HUES64 (cell line): ENCODE results near the gene CEP135.
A peak's percentile ranks its signal among the peaks of the same experiment; 100 is the strongest.
"Not testable (repeated sequence)": the region's sequence is repeated elsewhere in the genome, so short reads cannot be mapped to it uniquely, and the experiment has no call there.

Experiments
- H3K27ac ChIP-seq: 2 replicates; pipeline ENCODE4 v1.7.0; 2013; ENCODE audit warnings: low read depth, low read length, inconsistent platforms
- H3K27me3 ChIP-seq: 2 replicates; pipeline ENCODE4 v1.6.1; 2013; ENCODE audit warnings: mild to moderate bottlenecking, low read length; ENCODE audit not compliant: insufficient read depth
- H3K36me3 ChIP-seq: 2 replicates; pipeline ENCODE4 v1.6.1; 2013; ENCODE audit warnings: mild to moderate bottlenecking, low read length; ENCODE audit not compliant: insufficient read depth
- H3K4me1 ChIP-seq: 2 replicates; pipeline ENCODE4 v1.6.1; 2013; ENCODE audit warnings: mild to moderate bottlenecking, low read length, moderate library complexity; ENCODE audit not compliant: insufficient read depth
- H3K4me3 ChIP-seq: 2 replicates; pipeline ENCODE4 v1.5.1; 2013; ENCODE audit warnings: mild to moderate bottlenecking, low read length, moderate library complexity
- H3K9ac ChIP-seq: 2 replicates; pipeline ENCODE4 v1.6.1; 2013; ENCODE audit warnings: mild to moderate bottlenecking, low read depth, low read length
- H3K9me3 ChIP-seq: 2 replicates; pipeline ENCODE4 v1.6.1; 2013; ENCODE audit warnings: low read depth, low read length; ENCODE audit not compliant: insufficient read depth
- WGBS: fragments of 150-250, 120-280 bp; methylation state at CpG from one replicate; pipeline ENCODE4 v1.1.7; 2013; ENCODE audit warnings: missing lambda C conversion rate; 5-methylcytosine and 5-hydroxymethylcytosine counted together

The CEP135 gene

GRCh38 chr4:56052966-56053365 is 104.2 kb downstream of the CEP135 start:
- Histone ChIP-seq H3K27me3 (no peaks in the 10 kb centered on the region; the same call in 1 of the 2 replicates), H3K4me3 (no peak overlapping the region), H3K4me1 (peaks cover 36% of the 10 kb centered on the region), H3K9ac (no peak overlapping the region), H3K27ac (no peak overlapping the region), H3K9me3 (no peaks in the 10 kb centered on the region), H3K36me3 (no peaks in the 10 kb centered on the region)
- 99% methylated on average over 3 of the region's 5 CpGs for WGBS

GRCh38 chr4:56055027-56055977 is 106.6 kb downstream of the CEP135 start:
- Histone ChIP-seq H3K9ac (no peak overlapping the region), H3K4me1 (peaks cover 28% of the 10 kb centered on the region), H3K27ac (peak overlapping the region; percentile 62; the same call in 1 of the 2 replicates), H3K9me3 (no peaks in the 10 kb centered on the region), H3K27me3 (no peaks in the 10 kb centered on the region), H3K4me3 (no peak overlapping the region), H3K36me3 (no peaks in the 10 kb centered on the region)
- 76% methylated on average over 8 of the region's 8 CpGs for WGBS

- no peaks in the 10 kb centered on the region for H3K9me3 ChIP-seq
- 100% methylated on average over 1 of the region's 1 CpG for WGBS
- no peak overlapping the region for H3K4me3 ChIP-seq
- no peak overlapping the region for H3K9ac ChIP-seq
- no peaks in the 10 kb centered on the region for H3K27me3 ChIP-seq
- H3K4me1 ChIP-seq: peaks cover 24% of the 10 kb centered on the region
- H3K36me3 ChIP-seq: no peaks in the 10 kb centered on the region; the same call in 1 of the 2 replicates
- no peak overlapping the region for H3K27ac ChIP-seq
Observed at GRCh38 chr4:56055991-56056390, 107.2 kb downstream of the CEP135 start.

- H3K4me1 ChIP-seq: peaks cover 14% of the 10 kb centered on the region
- no peak overlapping the region for H3K27ac ChIP-seq
- 99% methylated on average over 2 of the region's 2 CpGs for WGBS
- no peak overlapping the region for H3K9ac ChIP-seq
- no peak overlapping the region for H3K4me3 ChIP-seq
- no peaks in the 10 kb centered on the region for H3K9me3 ChIP-seq
- no peaks in the 10 kb centered on the region for H3K27me3 ChIP-seq
- H3K36me3 ChIP-seq: no peaks in the 10 kb centered on the region; the same call in 1 of the 2 replicates
Observed at GRCh38 chr4:56058555-56058954, 109.8 kb downstream of the CEP135 start.

- Histone ChIP-seq H3K4me3 (no peak overlapping the region), H3K4me1 (peaks cover 9% of the 10 kb centered on the region), H3K9me3 (no peaks in the 10 kb centered on the region), H3K27ac (no peak overlapping the region), H3K27me3 (no peaks in the 10 kb centered on the region), H3K36me3 (no peaks in the 10 kb centered on the region; the same call in 1 of the 2 replicates), H3K9ac (no peak overlapping the region)
- 94% methylated on average over 7 of the region's 7 CpGs for WGBS
Observed at GRCh38 chr4:56060036-56060435, 111.3 kb downstream of the CEP135 start.

GRCh38 chr4:56062106-56062505 is 113.4 kb downstream of the CEP135 start:
- Histone ChIP-seq H3K4me3 (no peak overlapping the region), H3K9ac (no peak overlapping the region), H3K4me1 (no peaks in the 10 kb centered on the region), H3K27me3 (no peaks in the 10 kb centered on the region), H3K27ac (no peak overlapping the region), H3K9me3 (no peaks in the 10 kb centered on the region), H3K36me3 (no peaks in the 10 kb centered on the region; the same call in 1 of the 2 replicates)
- WGBS: 95% methylated on average over 2 of the region's 3 CpGs

GRCh38 chr4:56062526-56063145 is 113.9 kb downstream of the CEP135 start:
- WGBS: 96% methylated on average over 3 of the region's 4 CpGs
- no peaks in the 10 kb centered on the region for H3K9me3 ChIP-seq
- no peak overlapping the region for H3K27ac ChIP-seq
- no peaks in the 10 kb centered on the region; the same call in 1 of the 2 replicates for H3K36me3 ChIP-seq
- no peaks in the 10 kb centered on the region for H3K27me3 ChIP-seq
- no peak overlapping the region for H3K4me3 ChIP-seq
- H3K4me1 ChIP-seq: no peaks in the 10 kb centered on the region
- H3K9ac ChIP-seq: no peak overlapping the region

- Histone ChIP-seq H3K9ac (no peak overlapping the region), H3K4me3 (no peak overlapping the region), H3K27me3 (no peaks in the 10 kb centered on the region), H3K27ac (no peak overlapping the region), H3K4me1 (no peaks in the 10 kb centered on the region), H3K36me3 (no peaks in the 10 kb centered on the region), H3K9me3 (no peaks in the 10 kb centered on the region)
- 93% methylated on average over 1 of the region's 2 CpGs for WGBS
Observed at GRCh38 chr4:56066493-56066892, 117.7 kb downstream of the CEP135 start.

GRCh38 chr4:56067826-56068225 is 119.1 kb downstream of the CEP135 start:
- H3K36me3 ChIP-seq: no peaks in the 10 kb centered on the region
- no peak overlapping the region for H3K27ac ChIP-seq
- H3K27me3 ChIP-seq: no peaks in the 10 kb centered on the region
- WGBS: 93% methylated on average over 6 of the region's 6 CpGs
- H3K4me1 ChIP-seq: no peaks in the 10 kb centered on the region
- no peaks in the 10 kb centered on the region for H3K9me3 ChIP-seq
- H3K4me3 ChIP-seq: no peak overlapping the region
- H3K9ac ChIP-seq: no peak overlapping the region

- WGBS: 91% methylated on average over 3 of the region's 3 CpGs
- not testable (repeated sequence) for H3K27me3 ChIP-seq, H3K4me1 ChIP-seq, H3K36me3 ChIP-seq, H3K4me3 ChIP-seq, H3K27ac ChIP-seq, H3K9me3 ChIP-seq, H3K9ac ChIP-seq
Observed at GRCh38 chr4:56072730-56073129, 124.0 kb downstream of the CEP135 start.

GRCh38 chr4:56077676-56078075 is 128.9 kb downstream of the CEP135 start:
- H3K36me3 ChIP-seq: no peaks in the 10 kb centered on the region

More at GRCh38 chr4:56077676-56078075, 128.9 kb downstream of the CEP135 start:
- no peaks in the 10 kb centered on the region for H3K27me3 ChIP-seq
- no peak overlapping the region for H3K27ac ChIP-seq
- H3K9me3 ChIP-seq: peaks cover 13% of the 10 kb centered on the region
- H3K9ac ChIP-seq: no peak overlapping the region
- H3K4me1 ChIP-seq: no peaks in the 10 kb centered on the region
- 80% methylated on average over 1 of the region's 2 CpGs for WGBS
- no peak overlapping the region for H3K4me3 ChIP-seq
